Stromal cell of bone marrow (primary cell): ENCODE data around the gene TMEM92.

Source experiments
- DNase-seq: peaks from one replicate; pipeline ENCODE4 v3.0.0-alpha.2; 2012; ENCODE audit warnings: low read depth

The TMEM92 gene

GRCh38 chr17:50328363-50329325, 54.4 kb downstream of the TMEM92 start:
- DNase-seq = no peak

GRCh38 chr17:50329716-50330115, 55.5 kb downstream of the TMEM92 start:
- no peak for DNase-seq

GRCh38 chr17:50330151-50330775, 56.0 kb downstream of the TMEM92 start:
- no peak for DNase-seq
